Measurements from ENCODE around the gene TSPAN5.

TSPAN5 gene

GRCh38 chr4:98685225-98686042 lies 27.0 kb upstream of the TSPAN5 start:
- H3K4me3 ChIP-seq (ENCODE audit: low read depth, low read length), result no peak overlapping the region
- TF ChIP-seq CTCF (IDR thresholded peaks at IDR 0.05; ENCODE audit: insufficient read depth, low read depth, low read length, missing control alignments), result no peak
- DNase-seq (ENCODE audit: low read depth), result no peak

GRCh38 chr4:98682719-98683118 lies 24.3 kb upstream of the TSPAN5 start:
- no peak for DNase-seq (ENCODE audit: low read depth)
- no peak for TF ChIP-seq CTCF (IDR thresholded peaks at IDR 0.05; ENCODE audit: insufficient read depth, low read depth, low read length, missing control alignments)
- no peak overlapping the region for H3K4me3 ChIP-seq (ENCODE audit: low read depth, low read length)

DNA sequence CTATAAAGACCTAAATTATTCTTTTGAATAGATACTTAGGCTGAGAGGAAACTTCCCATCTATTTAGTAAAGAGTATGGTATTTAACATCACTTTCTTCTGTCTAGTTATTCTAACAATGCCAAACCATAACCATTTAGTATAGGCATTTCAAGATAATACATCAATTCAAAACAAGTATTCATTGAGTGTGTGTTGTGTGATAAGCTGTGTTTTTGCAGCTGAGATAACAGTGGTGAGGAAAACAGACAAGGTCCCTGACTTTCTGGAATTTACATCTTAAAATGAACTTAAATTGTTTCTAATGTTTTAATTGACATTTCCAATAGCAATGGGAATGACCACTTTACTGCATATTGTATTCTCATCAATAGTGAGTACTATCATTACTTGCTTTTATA lies 22.4 kb upstream of the TSPAN5 start:
- no peak for DNase-seq (ENCODE audit: low read depth)
- no peak for TF ChIP-seq CTCF (IDR thresholded peaks at IDR 0.05; ENCODE audit: insufficient read depth, low read depth, low read length, missing control alignments)
- H3K4me3 ChIP-seq (ENCODE audit: low read depth, low read length), result no peak overlapping the region

GRCh38 chr4:98679738-98680137 lies 21.3 kb upstream of the TSPAN5 start:
- DNase-seq (ENCODE audit: low read depth), result no peak
- no peak overlapping the region for H3K4me3 ChIP-seq (ENCODE audit: low read depth, low read length)
- TF ChIP-seq CTCF (IDR thresholded peaks at IDR 0.05; ENCODE audit: insufficient read depth, low read depth, low read length, missing control alignments), result no peak

GRCh38 chr4:98677799-98678198 lies 19.4 kb upstream of the TSPAN5 start:
- DNase-seq (ENCODE audit: low read depth), result no peak
- no peak for TF ChIP-seq CTCF (IDR thresholded peaks at IDR 0.05; ENCODE audit: insufficient read depth, low read depth, low read length, missing control alignments)
- H3K4me3 ChIP-seq (ENCODE audit: low read depth, low read length), result no peak overlapping the region

DNA sequence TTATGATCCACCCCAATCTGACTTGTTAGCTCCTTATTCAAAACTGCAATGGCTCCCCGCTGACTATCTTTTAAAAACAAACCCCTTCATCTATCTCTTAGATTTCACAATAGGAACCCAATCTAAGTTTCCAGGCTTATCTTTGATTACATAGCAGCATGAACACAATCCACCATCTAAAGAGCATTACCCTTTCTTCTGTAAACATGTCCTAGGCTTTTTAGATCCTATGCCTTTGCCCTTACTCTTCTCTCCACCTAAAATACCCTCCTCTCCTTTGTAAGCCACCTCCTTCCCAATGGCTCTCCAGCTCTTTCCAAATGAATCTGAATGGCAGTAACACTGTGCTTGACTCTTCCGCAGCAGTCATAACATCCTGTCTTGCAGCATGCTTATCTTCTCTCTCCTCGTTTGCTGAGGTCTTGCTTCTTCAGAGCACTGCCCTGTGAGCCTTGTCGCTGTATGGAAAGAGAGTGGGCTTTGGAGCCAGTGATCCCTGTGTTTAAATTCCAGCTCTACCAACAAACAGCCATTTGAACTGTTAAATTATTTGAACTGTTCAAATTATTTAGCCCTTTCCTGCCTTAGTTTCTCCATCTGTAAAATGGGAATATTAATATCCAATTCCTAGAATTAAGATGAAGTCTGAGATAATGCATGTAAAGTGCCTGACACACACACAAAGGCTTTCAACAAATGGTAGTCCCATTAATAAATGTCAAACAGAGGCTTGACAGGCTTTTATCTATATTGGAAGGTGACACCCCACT lies 16.2 kb upstream of the TSPAN5 start:
- H3K4me3 ChIP-seq (ENCODE audit: low read depth, low read length), result no peak overlapping the region
- no peak for DNase-seq (ENCODE audit: low read depth)
- no peak for TF ChIP-seq CTCF (IDR thresholded peaks at IDR 0.05; ENCODE audit: insufficient read depth, low read depth, low read length, missing control alignments)

All from GM12865 (cell line).